ENCODE results near the gene PCDHB1.

PCDHB1 gene

GRCh38 chr5:141050622-141051520, at the start of gene PCDHB1:
Gene PCDHB1 (plus strand): TSS chr5:141051374. CDS start chr5:141051471, 97 bp downstream.
- DNase-seq (ENCODE audit: low read depth, low spot score) = no peak

GRCh38 chr5:141001446-141001843, 49.7 kb upstream of the PCDHB1 start:
- no peak for DNase-seq (ENCODE audit: low read depth, low spot score)

GRCh38 chr5:141001844-141002604, 49.1 kb upstream of the PCDHB1 start:
- DNase-seq (ENCODE audit: low read depth, low spot score) = peak; percentile 88

- DNase-seq (ENCODE audit: low read depth, low spot score) = no peak
Measured at GRCh38 chr5:141002605-141002965, 48.6 kb upstream of the PCDHB1 start.

- DNase-seq (ENCODE audit: low read depth, low spot score) = no peak
Measured at GRCh38 chr5:141003031-141003430, 48.1 kb upstream of the PCDHB1 start.

- DNase-seq (ENCODE audit: low read depth, low spot score) = peak; percentile 89
Measured at GRCh38 chr5:141003791-141004611, 47.2 kb upstream of the PCDHB1 start.

GRCh38 chr5:141007791-141008190, 43.4 kb upstream of the PCDHB1 start:
- DNase-seq (ENCODE audit: low read depth, low spot score) = no peak

- DNase-seq (ENCODE audit: low read depth, low spot score) = no peak
Measured at GRCh38 chr5:141010047-141010793, 41.0 kb upstream of the PCDHB1 start.

GRCh38 chr5:141017943-141018342, 33.2 kb upstream of the PCDHB1 start:
- DNase-seq (ENCODE audit: low read depth, low spot score) = no peak

GRCh38 chr5:141022384-141022783, 28.8 kb upstream of the PCDHB1 start:
- DNase-seq (ENCODE audit: low read depth, low spot score) = no peak

- no peak for DNase-seq (ENCODE audit: low read depth, low spot score)
Measured at GRCh38 chr5:141031006-141031405, 20.2 kb upstream of the PCDHB1 start.

GRCh38 chr5:141032626-141033025, 18.5 kb upstream of the PCDHB1 start:
- no peak for DNase-seq (ENCODE audit: low read depth, low spot score)

- no peak for DNase-seq (ENCODE audit: low read depth, low spot score)
Measured at GRCh38 chr5:141039061-141039460, 12.1 kb upstream of the PCDHB1 start.

GRCh38 chr5:141039517-141039916, 11.7 kb upstream of the PCDHB1 start:
- no peak for DNase-seq (ENCODE audit: low read depth, low spot score)

GRCh38 chr5:141040093-141040770, 10.9 kb upstream of the PCDHB1 start:
- DNase-seq (ENCODE audit: low read depth, low spot score) = peak; percentile 78

GRCh38 chr5:141040771-141041426, 10.3 kb upstream of the PCDHB1 start:
- peak; percentile 92 for DNase-seq (ENCODE audit: low read depth, low spot score)

GRCh38 chr5:141041427-141041785, 9.8 kb upstream of the PCDHB1 start:
- DNase-seq (ENCODE audit: low read depth, low spot score) = no peak

GRCh38 chr5:141042555-141042954, 8.6 kb upstream of the PCDHB1 start:
- DNase-seq (ENCODE audit: low read depth, low spot score) = no peak

- no peak for DNase-seq (ENCODE audit: low read depth, low spot score)
Measured at GRCh38 chr5:141051521-141051866, 320 bp downstream of the PCDHB1 start.

- DNase-seq (ENCODE audit: low read depth, low spot score) = no peak
Measured at GRCh38 chr5:141077826-141078225, 26.7 kb downstream of the PCDHB1 start.

All from iPS DF 19.7 (cell line).